Parathyroid adenoma (tissue), 2 donors: ENCODE data around the gene GAS6.

Experiments used
- H2AFZ ChIP-seq: fragments of 300-600 bp; sonication (generic); one replicate; pipeline ENCODE4 v1.7.0; 2017; ENCODE audit warnings: antibody characterized with exemption, mild to moderate bottlenecking
- H3K27ac ChIP-seq: fragments of 300-600 bp; sonication (generic); one replicate; pipeline ENCODE4 v1.7.0; 2017
- H3K27me3 ChIP-seq: fragments of 300-600 bp; sonication (generic); one replicate; pipeline ENCODE4 v1.7.0; 2017; ENCODE audit warnings: low read length; ENCODE audit not compliant: control insufficient read depth, insufficient read depth
- H3K36me3 ChIP-seq: fragments of 300-600 bp; sonication (generic); one replicate; pipeline ENCODE4 v1.7.0; 2017; ENCODE audit warnings: low read length; ENCODE audit not compliant: control insufficient read depth, insufficient read depth
- H3K4me1 ChIP-seq: fragments of 300-600 bp; sonication (generic); one replicate; pipeline ENCODE4 v1.7.0; 2017; ENCODE audit warnings: control low read depth
- H3K4me2 ChIP-seq: fragments of 300-600 bp; sonication (generic); one replicate; pipeline ENCODE4 v1.7.0; 2017; ENCODE audit warnings: low read length
- H3K4me3 ChIP-seq: fragments of 300-600 bp; sonication (generic); one replicate; pipeline ENCODE4 v1.7.0; 2017; ENCODE audit warnings: low read depth, low read length
- H3K79me2 ChIP-seq: fragments of 300-600 bp; sonication (generic); one replicate; pipeline ENCODE4 v1.7.0; 2017; ENCODE audit warnings: control low read depth
- H3K9ac ChIP-seq: fragments of 300-600 bp; sonication (generic); one replicate; pipeline ENCODE4 v1.7.0; 2017; ENCODE audit warnings: mild to moderate bottlenecking
- H3K9me3 ChIP-seq: fragments of 300-600 bp; sonication (generic); one replicate; pipeline ENCODE4 v1.7.0; 2017; ENCODE audit warnings: low read length; ENCODE audit not compliant: control insufficient read depth
- TF ChIP-seq, protein P1 (sequence below): fragments of 300-600 bp; sonication (generic); IDR thresholded peaks from one replicate; pipeline ENCODE4 v1.7.0; 2017; ENCODE audit warnings: antibody characterized with exemption, mild to moderate bottlenecking
- donor health status: primary hyperparathyroidism.

GAS6 gene

GRCh38 chr13:113783200-113783881 is 80.5 kb downstream of the GAS6 start:
- Histone ChIP-seq H3K36me3 (no peaks in the 10 kb centered on the region), H2AFZ (no peak overlapping the region), H3K4me1 (no peaks in the 10 kb centered on the region), H3K9me3 (no peaks in the 10 kb centered on the region), H3K4me2 (no peak overlapping the region), H3K27me3 (no peaks in the 10 kb centered on the region), H3K79me2 (no peaks in the 10 kb centered on the region), H3K27ac (no peak overlapping the region), H3K9ac (no peak overlapping the region), H3K4me3 (no peak overlapping the region)
- TF ChIP-seq, protein P1, sequence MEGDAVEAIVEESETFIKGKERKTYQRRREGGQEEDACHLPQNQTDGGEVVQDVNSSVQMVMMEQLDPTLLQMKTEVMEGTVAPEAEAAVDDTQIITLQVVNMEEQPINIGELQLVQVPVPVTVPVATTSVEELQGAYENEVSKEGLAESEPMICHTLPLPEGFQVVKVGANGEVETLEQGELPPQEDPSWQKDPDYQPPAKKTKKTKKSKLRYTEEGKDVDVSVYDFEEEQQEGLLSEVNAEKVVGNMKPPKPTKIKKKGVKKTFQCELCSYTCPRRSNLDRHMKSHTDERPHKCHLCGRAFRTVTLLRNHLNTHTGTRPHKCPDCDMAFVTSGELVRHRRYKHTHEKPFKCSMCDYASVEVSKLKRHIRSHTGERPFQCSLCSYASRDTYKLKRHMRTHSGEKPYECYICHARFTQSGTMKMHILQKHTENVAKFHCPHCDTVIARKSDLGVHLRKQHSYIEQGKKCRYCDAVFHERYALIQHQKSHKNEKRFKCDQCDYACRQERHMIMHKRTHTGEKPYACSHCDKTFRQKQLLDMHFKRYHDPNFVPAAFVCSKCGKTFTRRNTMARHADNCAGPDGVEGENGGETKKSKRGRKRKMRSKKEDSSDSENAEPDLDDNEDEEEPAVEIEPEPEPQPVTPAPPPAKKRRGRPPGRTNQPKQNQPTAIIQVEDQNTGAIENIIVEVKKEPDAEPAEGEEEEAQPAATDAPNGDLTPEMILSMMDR = no peak

DNA sequence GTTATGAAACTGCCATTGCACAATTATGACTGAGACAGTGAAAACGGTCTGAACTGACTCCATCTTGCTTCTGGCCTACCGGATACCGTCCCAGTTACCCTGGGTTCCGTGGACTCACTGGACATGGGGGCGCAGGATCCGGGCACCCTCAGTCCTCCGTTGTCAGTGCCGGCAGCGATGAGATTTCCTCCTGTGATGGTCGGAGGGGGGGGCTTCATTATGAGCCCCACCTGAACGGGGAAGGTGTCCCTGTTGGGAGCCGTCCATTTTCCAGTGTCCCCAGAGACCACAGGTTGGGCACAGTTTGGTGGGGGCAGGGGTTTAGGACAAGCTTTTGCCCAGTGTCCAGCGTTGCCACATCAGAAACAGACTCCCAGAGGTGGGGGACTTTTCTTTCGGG is 81.4 kb downstream of the GAS6 start:
- H2AFZ ChIP-seq = no peak overlapping the region
- no peaks in the 10 kb centered on the region for H3K4me1 ChIP-seq
- no peak overlapping the region for H3K4me2 ChIP-seq
- H3K9me3 ChIP-seq = no peaks in the 10 kb centered on the region
- no peaks in the 10 kb centered on the region for H3K27me3 ChIP-seq
- H3K4me3 ChIP-seq = no peak overlapping the region
- H3K27ac ChIP-seq = no peak overlapping the region
- H3K36me3 ChIP-seq = no peaks in the 10 kb centered on the region
- no peak overlapping the region for H3K9ac ChIP-seq
- TF ChIP-seq, protein P1 = no peak
- H3K79me2 ChIP-seq = no peaks in the 10 kb centered on the region

DNA sequence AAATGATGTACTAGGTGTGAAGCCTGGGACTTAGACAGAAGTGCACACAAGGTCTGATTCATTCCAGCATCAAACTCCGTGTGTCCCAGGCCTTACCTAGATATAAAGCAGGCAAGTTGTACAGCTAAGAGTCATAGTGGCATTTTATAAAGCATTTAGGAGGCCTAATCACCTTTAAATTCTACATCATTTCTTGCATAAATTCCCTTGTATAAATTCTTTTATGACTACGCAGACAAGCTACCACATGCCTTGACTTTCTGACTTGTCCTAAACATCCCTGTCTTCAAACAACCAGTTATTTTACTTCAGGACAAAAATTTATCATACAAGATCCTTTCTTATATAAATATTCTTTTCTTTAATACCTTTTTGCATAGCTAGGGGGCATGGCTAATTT is 82.3 kb downstream of the GAS6 start:
- Histone ChIP-seq H3K4me2 (no peak overlapping the region), H3K9me3 (no peaks in the 10 kb centered on the region), H3K4me3 (no peak overlapping the region), H3K27ac (no peak overlapping the region), H3K4me1 (no peaks in the 10 kb centered on the region), H3K27me3 (no peaks in the 10 kb centered on the region), H3K9ac (no peak overlapping the region), H2AFZ (no peak overlapping the region), H3K36me3 (no peaks in the 10 kb centered on the region), H3K79me2 (no peaks in the 10 kb centered on the region)
- TF ChIP-seq, protein P1 = no peak

GRCh38 chr13:113777311-113778260 is 86.3 kb downstream of the GAS6 start:
- Histone ChIP-seq H3K79me2 (no peaks in the 10 kb centered on the region), H3K9ac (no peak overlapping the region), H3K4me1 (no peaks in the 10 kb centered on the region), H3K9me3 (no peaks in the 10 kb centered on the region), H3K4me3 (no peak overlapping the region), H3K27ac (no peak overlapping the region), H3K27me3 (no peaks in the 10 kb centered on the region), H2AFZ (no peak overlapping the region), H3K36me3 (no peaks in the 10 kb centered on the region), H3K4me2 (no peak overlapping the region)
- TF ChIP-seq, protein P1 = no peak
